Measurements from ENCODE around the gene FAM217B.

FAM217B gene

DNA sequence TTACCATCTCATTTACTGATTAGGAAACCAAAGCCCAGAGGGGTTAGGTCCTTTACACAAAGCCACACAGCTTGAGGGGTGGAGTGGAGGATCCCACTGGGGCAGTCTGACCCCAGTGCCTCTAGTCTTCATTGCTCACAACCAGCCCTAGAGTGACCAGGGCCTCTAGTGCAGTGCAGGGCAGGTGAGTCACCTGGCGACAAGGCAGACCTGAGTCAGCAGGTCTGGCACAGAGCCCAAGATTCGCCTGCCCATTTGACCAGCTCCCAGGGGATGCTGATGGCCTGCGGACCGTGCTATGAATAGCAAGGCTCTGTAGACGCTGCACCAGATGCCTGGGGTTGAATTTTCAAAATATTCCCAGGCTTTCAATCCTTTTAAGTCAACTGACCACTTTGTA lies 48.0 kb downstream of the FAM217B start:
- Histone ChIP-seq H3K4me3 (ENCODE audit: low read depth in 1 of 5, low read length in 5 of 5) (no peak overlapping the region), H3K27ac (ENCODE audit: low read depth, low read length) (no peak overlapping the region), H3K36me3 (ENCODE audit: control insufficient read depth in 5 of 5, insufficient read depth in 5 of 5, low read length in 5 of 5) (peaks cover 0 to 5% (median 2%) of the 10 kb centered on the region in 5 donors), H3K9me3 (ENCODE audit: control insufficient read depth in 5 of 5, low read length in 5 of 5) (no peaks in the 10 kb centered on the region), H3K27me3 (ENCODE audit: control insufficient read depth in 5 of 5, insufficient read depth in 4 of 5, low read length in 5 of 5) (no peaks in the 10 kb centered on the region), H3K4me1 (ENCODE audit: control insufficient read depth in 5 of 5, insufficient read depth in 5 of 5, low read length in 5 of 5) (no peaks in the 10 kb centered on the region), H3K9ac (ENCODE audit: low read length in 5 of 5) (no peak overlapping the region)

DNA sequence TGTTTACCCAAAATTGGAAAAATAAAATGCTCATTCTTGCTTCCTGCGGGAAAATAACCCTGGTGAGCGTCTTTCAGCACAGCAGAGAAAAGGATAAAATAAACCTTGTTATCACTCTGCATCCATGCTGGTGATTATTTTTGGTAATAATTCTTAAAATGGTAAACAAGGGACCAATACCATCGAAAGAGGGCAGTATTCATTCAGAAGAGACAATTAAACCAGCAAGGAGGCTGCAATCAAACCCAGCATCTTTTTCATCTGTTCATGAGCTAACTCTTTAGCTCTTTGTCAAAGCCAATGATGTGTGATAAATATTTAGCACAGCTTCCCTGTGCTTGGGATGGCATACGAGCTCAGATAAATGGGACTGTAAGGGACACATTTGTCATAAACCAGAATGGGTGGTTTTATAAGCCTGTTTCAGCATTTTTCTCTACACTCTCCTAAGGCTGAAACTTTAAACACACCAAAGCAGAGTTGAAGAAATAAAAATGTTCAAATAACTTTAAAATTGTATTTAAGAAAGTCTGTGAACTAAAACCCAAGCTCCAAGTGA lies 52.4 kb downstream of the FAM217B start:
- Histone ChIP-seq H3K27me3 (ENCODE audit: control insufficient read depth in 5 of 5, insufficient read depth in 4 of 5, low read length in 5 of 5) (peaks cover 0 to 7% (median 0%) of the 10 kb centered on the region in 5 donors), H3K4me1 (ENCODE audit: control insufficient read depth in 5 of 5, insufficient read depth in 5 of 5, low read length in 5 of 5) (peaks cover 0 to 16% (median 8%) of the 10 kb centered on the region in 5 donors), H3K9me3 (ENCODE audit: control insufficient read depth in 5 of 5, low read length in 5 of 5) (no peaks in the 10 kb centered on the region)

DNA sequence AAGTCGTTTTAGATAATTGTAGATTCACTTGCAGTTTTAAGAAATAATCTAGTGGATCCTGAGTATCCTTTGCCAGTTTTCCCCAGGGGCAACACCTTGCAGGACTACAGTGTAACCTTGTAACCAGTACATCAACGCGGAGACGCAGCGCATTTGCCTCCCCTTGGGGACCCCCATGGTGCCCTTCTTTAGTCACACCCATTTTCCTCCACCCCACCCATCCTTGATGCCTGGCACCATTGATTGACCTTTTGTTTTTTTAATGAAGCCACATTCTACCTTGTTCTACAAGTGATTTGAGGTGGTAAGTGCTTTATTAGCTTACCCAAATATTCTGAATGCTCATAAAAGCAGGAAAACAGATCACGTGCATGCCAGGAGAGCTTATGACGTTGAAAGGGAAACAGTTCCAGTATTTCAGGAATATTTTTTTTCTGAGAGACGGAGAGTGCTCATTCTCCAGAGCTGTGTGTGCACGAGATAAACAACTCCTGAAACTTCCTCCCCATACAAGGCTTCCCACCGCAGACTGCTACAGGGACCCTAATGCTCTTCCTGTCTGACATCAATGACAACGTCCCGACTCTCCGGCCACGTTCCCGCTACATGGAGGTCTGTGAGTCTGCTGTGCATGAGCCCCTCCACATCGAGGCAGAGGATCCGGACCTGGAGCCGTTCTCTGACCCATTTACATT lies 53.7 kb downstream of the FAM217B start:
- no peak overlapping the region for H3K27ac ChIP-seq (ENCODE audit: low read depth, low read length)
- no peaks in the 10 kb centered on the region for H3K9me3 ChIP-seq (ENCODE audit: control insufficient read depth in 5 of 5, low read length in 5 of 5)
- peak overlapping the region in 4 of 5 donors; percentile 26 to 50 (median 46) for H3K4me3 ChIP-seq (ENCODE audit: low read depth in 1 of 5, low read length in 5 of 5)
- peaks cover 0 to 3% (median 0%) of the 10 kb centered on the region in 5 donors for H3K36me3 ChIP-seq (ENCODE audit: control insufficient read depth in 5 of 5, insufficient read depth in 5 of 5, low read length in 5 of 5)
- peaks cover 0 to 16% (median 8%) of the 10 kb centered on the region in 5 donors for H3K4me1 ChIP-seq (ENCODE audit: control insufficient read depth in 5 of 5, insufficient read depth in 5 of 5, low read length in 5 of 5)
- H3K27me3 ChIP-seq (ENCODE audit: control insufficient read depth in 5 of 5, insufficient read depth in 4 of 5, low read length in 5 of 5) = peaks cover 0 to 7% (median 0%) of the 10 kb centered on the region in 5 donors
- peak overlapping the region in 1 of 5 donors; percentile 25 for H3K9ac ChIP-seq (ENCODE audit: low read length in 5 of 5)

More for the DNA sequence above, 52.4 kb downstream of the FAM217B start:
- Histone ChIP-seq H3K27ac (ENCODE audit: low read depth, low read length) (no peak overlapping the region), H3K9ac (ENCODE audit: low read length in 5 of 5) (no peak overlapping the region), H3K4me3 (ENCODE audit: low read depth in 1 of 5, low read length in 5 of 5) (no peak overlapping the region), H3K36me3 (ENCODE audit: control insufficient read depth in 5 of 5, insufficient read depth in 5 of 5, low read length in 5 of 5) (peaks cover 0 to 3% (median under 1%) of the 10 kb centered on the region in 5 donors)

DNA sequence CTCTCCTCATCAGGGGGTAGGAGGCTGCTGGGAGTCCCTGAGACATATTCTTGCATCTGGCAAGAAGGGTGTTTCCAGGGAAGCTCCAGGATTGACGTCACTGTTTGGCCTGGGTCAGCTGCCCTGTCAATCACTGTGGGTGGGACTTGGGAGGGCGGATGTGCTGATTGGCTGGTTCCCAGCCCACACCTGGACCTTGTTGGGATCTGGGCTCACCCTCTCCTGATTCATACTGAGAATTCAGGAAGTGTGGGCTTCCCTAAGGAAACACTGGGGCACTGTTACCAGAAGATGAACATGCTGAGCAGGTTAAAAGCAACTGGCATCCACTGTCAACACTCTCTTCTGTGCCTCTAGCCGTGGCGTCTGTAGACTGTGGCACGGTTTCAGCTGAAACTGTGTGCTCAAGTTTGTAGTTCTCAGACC lies 54.5 kb downstream of the FAM217B start:
- H3K4me1 ChIP-seq (ENCODE audit: control insufficient read depth in 5 of 5, insufficient read depth in 5 of 5, low read length in 5 of 5) = peaks cover 0 to 16% (median 8%) of the 10 kb centered on the region in 5 donors
- H3K9ac ChIP-seq (ENCODE audit: low read length in 5 of 5) = peak overlapping the region in 1 of 5 donors; percentile 25
- H3K36me3 ChIP-seq (ENCODE audit: control insufficient read depth in 5 of 5, insufficient read depth in 5 of 5, low read length in 5 of 5) = peaks cover 0 to 3% (median 2%) of the 10 kb centered on the region in 5 donors
- H3K4me3 ChIP-seq (ENCODE audit: low read depth in 1 of 5, low read length in 5 of 5) = peak overlapping the region in 3 of 5 donors; percentile 26 to 50 (median 48)
- no peaks in the 10 kb centered on the region for H3K9me3 ChIP-seq (ENCODE audit: control insufficient read depth in 5 of 5, low read length in 5 of 5)
- peaks cover 0 to 7% (median 0%) of the 10 kb centered on the region in 5 donors for H3K27me3 ChIP-seq (ENCODE audit: control insufficient read depth in 5 of 5, insufficient read depth in 4 of 5, low read length in 5 of 5)
- no peak overlapping the region for H3K27ac ChIP-seq (ENCODE audit: low read depth, low read length)

DNA sequence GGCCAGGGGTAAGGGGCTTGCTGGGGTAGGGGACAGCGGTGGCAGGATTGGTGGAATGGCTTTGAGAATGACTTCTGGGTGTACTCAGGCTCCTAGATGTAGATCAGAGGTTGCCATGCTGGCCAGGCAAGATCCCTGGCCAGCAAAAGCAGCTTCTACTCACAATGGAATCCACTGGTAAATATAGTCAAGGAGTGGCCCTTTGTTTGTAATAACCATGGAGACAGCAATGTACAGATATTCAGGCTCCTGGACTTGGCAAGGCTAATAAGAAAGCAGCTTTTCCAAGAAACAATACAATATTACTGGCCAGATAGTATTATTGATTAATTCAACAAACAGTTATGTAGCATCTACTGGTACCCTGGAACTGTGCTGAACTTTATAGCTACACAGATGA lies 55.9 kb downstream of the FAM217B start:
- no peak overlapping the region for H3K9ac ChIP-seq (ENCODE audit: low read length in 5 of 5)

DNA sequence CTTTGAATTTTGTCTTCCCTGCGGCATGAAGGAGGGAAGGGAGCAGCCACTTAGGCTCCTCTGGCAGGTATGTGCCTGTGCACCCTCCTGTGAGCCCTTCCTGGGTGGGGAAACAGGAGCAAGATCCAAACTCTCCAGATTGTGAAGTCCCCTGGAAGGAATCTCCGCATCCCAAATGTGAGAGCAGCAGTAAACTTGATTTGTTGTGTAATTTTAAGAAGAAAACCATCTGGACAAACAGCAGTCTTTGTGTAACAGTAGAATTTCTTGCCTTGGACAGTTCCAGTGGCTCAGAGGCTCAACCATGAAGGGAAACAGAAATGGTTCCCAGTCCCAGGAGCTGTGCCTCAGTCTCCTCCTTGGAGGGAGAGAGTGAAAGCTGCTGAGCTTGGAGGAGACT lies 57.7 kb downstream of the FAM217B start:
- Histone ChIP-seq H3K27me3 (ENCODE audit: control insufficient read depth in 5 of 5, insufficient read depth in 4 of 5, low read length in 5 of 5) (peaks cover 0 to 7% (median 0%) of the 10 kb centered on the region in 5 donors), H3K27ac (ENCODE audit: low read depth, low read length) (no peak overlapping the region), H3K9ac (ENCODE audit: low read length in 5 of 5) (no peak overlapping the region), H3K4me1 (ENCODE audit: control insufficient read depth in 5 of 5, insufficient read depth in 5 of 5, low read length in 5 of 5) (peaks cover 2 to 27% (median 14%) of the 10 kb centered on the region in 5 donors), H3K9me3 (ENCODE audit: control insufficient read depth in 5 of 5, low read length in 5 of 5) (no peaks in the 10 kb centered on the region), H3K36me3 (ENCODE audit: control insufficient read depth in 5 of 5, insufficient read depth in 5 of 5, low read length in 5 of 5) (peaks cover 0 to 4% (median 0%) of the 10 kb centered on the region in 5 donors), H3K4me3 (ENCODE audit: low read depth in 1 of 5, low read length in 5 of 5) (no peak overlapping the region)

More for the DNA sequence above, 55.9 kb downstream of the FAM217B start:
- H3K4me1 ChIP-seq (ENCODE audit: control insufficient read depth in 5 of 5, insufficient read depth in 5 of 5, low read length in 5 of 5) = peaks cover 2 to 26% (median 12%) of the 10 kb centered on the region in 5 donors
- H3K36me3 ChIP-seq (ENCODE audit: control insufficient read depth in 5 of 5, insufficient read depth in 5 of 5, low read length in 5 of 5) = peaks cover 0 to 4% (median 2%) of the 10 kb centered on the region in 5 donors
- no peaks in the 10 kb centered on the region for H3K9me3 ChIP-seq (ENCODE audit: control insufficient read depth in 5 of 5, low read length in 5 of 5)
- H3K4me3 ChIP-seq (ENCODE audit: low read depth in 1 of 5, low read length in 5 of 5) = no peak overlapping the region
- peaks cover 0 to 7% (median 0%) of the 10 kb centered on the region in 5 donors for H3K27me3 ChIP-seq (ENCODE audit: control insufficient read depth in 5 of 5, insufficient read depth in 4 of 5, low read length in 5 of 5)
- H3K27ac ChIP-seq (ENCODE audit: low read depth, low read length) = no peak overlapping the region

Data from subcutaneous abdominal adipose tissue (tissue), 5 donors.